SK-N-SH (cell line): ENCODE measurements around the gene ZNF473. TPM values are rescaled to one million over a fixed set of nuclear protein-coding genes. Genes with fewer than 3 reads are reported as not detected.

Experiments used
- CTCF ChIA-PET: fragments of 300-600, 350-600 bp; formaldehyde crosslinking; extraction: SDS; loops from one replicate; lab custom pipeline; 2021; lab: Yijun Ruan, JAX
- POLR2A ChIA-PET: fragments of 350-600 bp; sonication (Branson Sonifier 250); formaldehyde crosslinking; extraction: SDS; loops from one replicate; lab custom pipeline; 2020; ENCODE audit warnings: antibody characterized with exemption, inconsistent platforms; lab: Yijun Ruan, JAX
- DNase-seq: peaks from one replicate; pipeline ENCODE4 v3.0.0; 2012
- H2AFZ ChIP-seq: fragments of 200-600 bp; sonication (generic); 2 replicates; pipeline ENCODE4 v1.8.1; 2016; ENCODE audit warnings: antibody characterized with exemption, mild to moderate bottlenecking, low read depth
- H3F3A ChIP-seq: fragments of 200-600 bp; sonication (generic); replicated peaks from 2 replicates; pipeline ENCODE3; 2016; ENCODE audit warnings: antibody characterized with exemption, mild to moderate bottlenecking; ENCODE audit not compliant: insufficient read depth
- H3K27ac ChIP-seq, 2 experiments: fragments of 200-500 bp in 1 of 2; fragments of 200-600 bp in 1 of 2; sonication (Bioruptor generic) in 1 of 2; sonication (generic), shearing (Covaris generic) in 1 of 2; 2 replicates each; pipeline versions ENCODE4 v1.5.1 to v1.6.1; 2014 to 2016; ENCODE audit warnings: low read depth in 2 of 2, inconsistent platforms in 1 of 2, low read length in 1 of 2, mild to moderate bottlenecking in 1 of 2, mixed read lengths in 1 of 2
- H3K27me3 ChIP-seq: fragments of 200-600 bp; sonication (generic), shearing (Covaris generic); 2 replicates; pipeline ENCODE4 v1.6.1; 2016; ENCODE audit warnings: mixed run types; ENCODE audit not compliant: insufficient read depth
- H3K36me3 ChIP-seq, 2 experiments: fragments of 200-500 bp in 1 of 2; fragments of 200-600 bp in 1 of 2; sonication (Bioruptor generic) in 1 of 2; sonication (generic) in 1 of 2; replicated peaks in 1 of 2; 2 replicates each; pipeline versions ENCODE3 to v1.5.1; 2014 to 2016; ENCODE audit warnings: low read length in 1 of 2, mild to moderate bottlenecking in 1 of 2; ENCODE audit not compliant: insufficient read depth in 2 of 2, control insufficient read depth in 1 of 2
- H3K4me1 ChIP-seq, 2 experiments: fragments of 200-500 bp in 1 of 2; fragments of 200-600 bp in 1 of 2; sonication (Bioruptor generic) in 1 of 2; sonication (generic), shearing (Covaris generic) in 1 of 2; 2 replicates each; pipeline versions ENCODE4 v1.5.1 to v1.6.1; 2014 to 2016; ENCODE audit warnings: low read depth in 1 of 2, low read length in 1 of 2, mixed run types in 1 of 2; ENCODE audit not compliant: insufficient read depth in 2 of 2, control insufficient read depth in 1 of 2
- H3K4me2 ChIP-seq: fragments of 200-600 bp; sonication (generic), shearing (Covaris generic); 2 replicates; pipeline ENCODE4 v1.6.1; 2017; ENCODE audit warnings: mixed run types
- H3K4me3 ChIP-seq, 2 experiments: fragments of 200-500 bp in 1 of 2; fragments of 200-600 bp in 1 of 2; sonication (Bioruptor generic) in 1 of 2; sonication (generic), shearing (Covaris generic) in 1 of 2; 2 replicates each; pipeline versions ENCODE4 v1.5.1 to v1.8.1; 2014 to 2016; ENCODE audit warnings: low read depth in 2 of 2, inconsistent platforms in 1 of 2, low read length in 1 of 2, mild to moderate bottlenecking in 1 of 2, mixed read lengths in 1 of 2, moderate library complexity in 1 of 2
- H3K79me2 ChIP-seq: fragments of 200-600 bp; sonication (generic); 2 replicates; pipeline ENCODE4 v1.8.1; 2017; ENCODE audit warnings: mild to moderate bottlenecking; ENCODE audit not compliant: insufficient read depth
- H3K9ac ChIP-seq: fragments of 200-600 bp; sonication (generic); 2 replicates; pipeline ENCODE4 v1.6.1; 2017; ENCODE audit warnings: mixed run types
- H3K9me2 ChIP-seq: fragments of 200-600 bp; sonication (generic); 2 replicates; pipeline ENCODE4 v1.6.1; 2017; ENCODE audit warnings: mixed run types
- H3K9me3 ChIP-seq: fragments of 200-600 bp; sonication (generic); 2 replicates; pipeline ENCODE4 v1.6.1; 2017; ENCODE audit warnings: mixed run types, mild to moderate bottlenecking, moderate library complexity
- H4K20me1 ChIP-seq: fragments of 200-600 bp; sonication (generic); 2 replicates; pipeline ENCODE4 v1.6.1; 2017; ENCODE audit warnings: mild to moderate bottlenecking, mixed run types; ENCODE audit not compliant: insufficient read depth
- EZH2phosphoT487 ChIP-seq: fragments of 200-600 bp; sonication (generic); IDR thresholded peaks from 2 replicates; pipeline ENCODE4 v1.6.1; 2017; ENCODE audit warnings: low read depth, mixed run types, mild to moderate bottlenecking, antibody characterized with exemption, moderate library complexity, borderline replicate concordance
- FOXM1 ChIP-seq: IDR thresholded peaks from 2 replicates; pipeline ENCODE4 v1.4.0; 2012; ENCODE audit warnings: low read depth, mild to moderate bottlenecking
- GATA2 ChIP-seq: sonication (generic); formaldehyde crosslinking; IDR thresholded peaks from 2 replicates; pipeline ENCODE4 v1.5.0; 2020; ENCODE audit warnings: mild to moderate bottlenecking, missing genetic modification reagents
- JUND ChIP-seq: IDR thresholded peaks from 2 replicates; pipeline ENCODE4 v1.4.0; 2012
- NFIC ChIP-seq: IDR thresholded peaks from 2 replicates; pipeline ENCODE4 v1.4.0; 2012; ENCODE audit warnings: borderline replicate concordance
- NRF1 ChIP-seq: IDR thresholded peaks from 2 replicates; pipeline ENCODE4 v1.6.1; 2012; ENCODE audit warnings: low read depth, mild to moderate bottlenecking, low read length
- REST ChIP-seq: IDR thresholded peaks from 2 replicates; pipeline ENCODE4 v1.6.1; 2012; ENCODE audit warnings: mild to moderate bottlenecking, low read depth, low read length, moderate library complexity
- RFX5 ChIP-seq: IDR thresholded peaks from 2 replicates; pipeline ENCODE4 v1.6.1; 2012; ENCODE audit warnings: mild to moderate bottlenecking, improper control_type of control experiment, low read length
- RXRA ChIP-seq: IDR thresholded peaks from 2 replicates; pipeline ENCODE4 v1.4.0; 2012; ENCODE audit warnings: low read depth, mild to moderate bottlenecking, borderline replicate concordance
- TAF1 ChIP-seq: IDR thresholded peaks from 2 replicates; pipeline ENCODE4 v1.6.1; 2012; ENCODE audit warnings: low read depth, mild to moderate bottlenecking, low read length, moderate library complexity, borderline replicate concordance
- WGBS: methylation state at CpG from one replicate; pipeline ENCODE4 v1.1.6; 2017; ENCODE audit warnings: low lambda C conversion rate; 5-methylcytosine and 5-hydroxymethylcytosine counted together
- polyA plus RNA-seq, 3 experiments: library from polyadenylated mRNA; depleted of rRNA; stranded (reverse); fragments of >200 nt; gene quantifications; 2 replicates each; pipeline ENCODE4 v1.2.3, GENCODE V29; 2012
- TF ChIP-seq, protein P1 (sequence below): IDR thresholded peaks from 2 replicates; pipeline ENCODE4 v1.4.0; 2012; ENCODE audit warnings: low read depth, borderline replicate concordance

ZNF473 gene
- polyA plus RNA-seq, 1 of the 3 experiments (the other 2 are of a cell fraction) = 5.4 TPM

GRCh38 chr19:49999371-50000010 is 26.3 kb upstream of the ZNF473 start:
- H3K4me2 ChIP-seq = no peak overlapping the region
- H3K4me1 ChIP-seq = peaks cover 0 to 7% of the 10 kb centered on the region in 2 experiments; a peak in 2 of 4 replicates
- CTCF ChIA-PET = no interaction called here
- TF ChIP-seq NFIC (peak; percentile 19; the same call in 1 of the 2 replicates), RFX5 (no peak)
- H2AFZ ChIP-seq = no peak overlapping the region
- DNase-seq = no peak
- peaks cover 4% of the 10 kb centered on the region for H3F3A ChIP-seq
- POLR2A ChIA-PET = no interaction called here
- H3K27ac ChIP-seq = no peak overlapping the region
- no peaks in the 10 kb centered on the region for H3K9me2 ChIP-seq
- no peaks in the 10 kb centered on the region for H3K27me3 ChIP-seq
- peaks cover 24% of the 10 kb centered on the region for H4K20me1 ChIP-seq
- H3K4me3 ChIP-seq = no peak overlapping the region
- no peak overlapping the region for H3K9ac ChIP-seq
- WGBS = 77% methylated on average over 5 of the region's 6 CpGs
- peaks cover 12 to 43% of the 10 kb centered on the region in 2 experiments for H3K36me3 ChIP-seq
- no peaks in the 10 kb centered on the region for H3K9me3 ChIP-seq
- H3K79me2 ChIP-seq = no peaks in the 10 kb centered on the region

GRCh38 chr19:50000038-50000840 is 25.6 kb upstream of the ZNF473 start:
- peaks cover 0 to 9% of the 10 kb centered on the region in 2 experiments; a peak in 2 of 4 replicates for H3K4me1 ChIP-seq
- no peaks in the 10 kb centered on the region for H3K9me3 ChIP-seq
- H3K9ac ChIP-seq = no peak overlapping the region
- no peaks in the 10 kb centered on the region for H3K79me2 ChIP-seq
- peaks cover 10% of the 10 kb centered on the region for H3F3A ChIP-seq
- no peak for DNase-seq
- no peak overlapping the region for H3K27ac ChIP-seq
- TF ChIP-seq, protein P1, sequence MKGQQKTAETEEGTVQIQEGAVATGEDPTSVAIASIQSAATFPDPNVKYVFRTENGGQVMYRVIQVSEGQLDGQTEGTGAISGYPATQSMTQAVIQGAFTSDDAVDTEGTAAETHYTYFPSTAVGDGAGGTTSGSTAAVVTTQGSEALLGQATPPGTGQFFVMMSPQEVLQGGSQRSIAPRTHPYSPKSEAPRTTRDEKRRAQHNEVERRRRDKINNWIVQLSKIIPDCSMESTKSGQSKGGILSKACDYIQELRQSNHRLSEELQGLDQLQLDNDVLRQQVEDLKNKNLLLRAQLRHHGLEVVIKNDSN = no peak
- TF ChIP-seq FOXM1 = no peak
- TF ChIP-seq TAF1 = no peak
- no peak for TF ChIP-seq JUND
- no peak for TF ChIP-seq NRF1
- TF ChIP-seq RXRA = no peak
- no peak for TF ChIP-seq GATA2
- no peak for TF ChIP-seq EZH2phosphoT487
- TF ChIP-seq REST = no peak
- no peak overlapping the region for H2AFZ ChIP-seq
- no peak overlapping the region for H3K4me3 ChIP-seq
- H3K9me2 ChIP-seq = no peaks in the 10 kb centered on the region
- WGBS = 88% methylated on average over 18 of the region's 20 CpGs
- H3K36me3 ChIP-seq = peaks cover 12 to 36% of the 10 kb centered on the region in 2 experiments
- no peak overlapping the region for H3K4me2 ChIP-seq
- CTCF ChIA-PET = interaction anchor here (1.2 kb wide), 1 partner anchor 15 kb away, joined by 4 read pairs; no protein-coding TSS in a partner anchor
- peaks cover 24% of the 10 kb centered on the region for H4K20me1 ChIP-seq
- POLR2A ChIA-PET = no interaction called here
- H3K27me3 ChIP-seq = no peaks in the 10 kb centered on the region
